HG03159 (cell line): ENCODE data around the gene GRAMD1B.

Experiments
- ATAC-seq: cut with Tn5 transposase; IDR thresholded peaks from one replicate; pipeline ENCODE4 v1.9.1; 2021; ENCODE audit warnings: mild to moderate bottlenecking, moderate library complexity; ENCODE audit not compliant: unreplicated experiment

The GRAMD1B gene

DNA sequence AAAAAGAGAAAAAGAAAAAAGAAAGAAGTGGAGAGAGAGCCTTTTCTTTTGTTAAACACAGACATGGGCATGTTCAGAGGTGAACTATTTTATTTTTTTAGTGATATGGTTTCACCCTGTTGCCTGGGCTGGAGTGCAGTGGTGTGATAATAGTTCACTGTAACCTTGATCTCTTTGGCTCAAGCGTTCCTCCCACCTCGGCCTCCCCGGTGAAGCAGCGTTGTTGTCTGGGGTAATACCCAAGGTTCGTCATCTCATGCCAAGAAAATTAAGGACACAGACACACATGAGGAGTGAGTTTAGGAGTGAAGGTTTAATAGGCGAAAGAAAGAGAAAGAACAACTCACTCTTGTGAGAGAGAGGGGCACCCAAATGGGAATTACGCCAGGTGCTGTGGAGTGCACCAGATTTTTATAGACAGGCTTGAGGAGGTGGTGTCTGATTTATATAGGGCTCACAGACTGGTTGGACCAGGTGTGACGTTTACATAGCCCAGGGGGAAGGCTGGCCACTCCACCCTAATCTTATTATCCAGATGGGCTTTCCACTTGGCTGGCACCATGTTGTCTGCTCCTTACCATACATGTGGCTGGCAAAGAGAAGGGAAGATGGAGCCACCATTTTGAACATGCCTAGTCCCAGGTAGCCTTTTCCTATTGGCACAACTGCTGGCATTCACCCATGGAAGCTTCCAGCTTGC, 42.3 kb downstream of the GRAMD1B start:
- no peak for ATAC-seq

DNA sequence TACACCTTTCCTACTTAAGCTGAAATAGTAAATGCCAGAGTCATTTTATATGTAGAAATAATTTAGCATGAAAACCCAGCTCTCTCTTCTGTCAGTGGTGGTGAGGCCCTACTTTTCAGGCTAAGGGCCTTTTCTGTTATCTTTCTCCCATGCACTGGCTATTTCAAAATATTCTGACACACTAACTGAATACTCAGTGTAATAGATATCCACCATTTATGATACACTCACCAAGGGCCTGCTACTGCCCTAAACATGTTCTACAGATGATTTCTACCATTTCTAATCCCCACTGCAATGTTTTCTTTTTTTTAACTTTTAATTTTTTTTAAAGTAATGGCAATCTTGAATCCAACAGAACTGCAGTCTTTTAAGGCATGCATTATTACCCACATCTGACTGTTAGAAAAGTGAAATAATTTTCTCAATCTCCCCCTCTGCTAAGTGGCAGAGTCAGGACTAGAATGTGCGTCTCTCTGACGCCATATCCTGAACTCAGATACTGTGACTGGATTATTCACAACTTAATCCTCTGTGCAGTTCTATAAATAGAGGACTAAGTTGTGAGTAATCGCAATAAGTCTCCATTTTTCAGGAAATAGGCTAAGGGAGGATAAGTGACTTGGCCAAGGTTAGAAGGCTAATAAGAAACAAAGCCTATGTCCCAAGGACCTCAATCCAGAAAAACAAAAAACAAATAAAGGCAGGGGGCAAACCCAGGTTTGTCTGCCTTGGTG, 44.0 kb downstream of the GRAMD1B start:
- ATAC-seq: no peak

DNA sequence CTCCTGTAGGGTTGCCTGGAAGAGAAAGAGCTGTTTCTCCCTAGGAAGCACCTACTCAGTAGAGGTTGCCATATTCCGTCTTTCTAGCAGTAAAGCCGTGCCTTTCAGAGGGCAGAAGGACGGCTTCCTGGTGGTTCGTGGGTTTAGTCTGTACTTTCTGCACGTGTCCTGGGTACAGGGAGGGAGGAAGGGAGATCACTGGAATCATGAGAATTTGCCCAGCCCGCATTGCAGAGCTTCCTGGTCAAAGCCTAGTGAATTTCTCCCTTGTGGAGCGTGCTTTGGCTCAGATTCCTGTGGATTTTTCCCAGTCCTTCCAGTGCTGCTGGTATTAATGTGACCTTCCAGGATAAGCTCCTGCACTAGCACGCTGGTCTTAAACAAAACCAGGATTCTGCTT, 44.9 kb downstream of the GRAMD1B start:
- ATAC-seq: no peak

DNA sequence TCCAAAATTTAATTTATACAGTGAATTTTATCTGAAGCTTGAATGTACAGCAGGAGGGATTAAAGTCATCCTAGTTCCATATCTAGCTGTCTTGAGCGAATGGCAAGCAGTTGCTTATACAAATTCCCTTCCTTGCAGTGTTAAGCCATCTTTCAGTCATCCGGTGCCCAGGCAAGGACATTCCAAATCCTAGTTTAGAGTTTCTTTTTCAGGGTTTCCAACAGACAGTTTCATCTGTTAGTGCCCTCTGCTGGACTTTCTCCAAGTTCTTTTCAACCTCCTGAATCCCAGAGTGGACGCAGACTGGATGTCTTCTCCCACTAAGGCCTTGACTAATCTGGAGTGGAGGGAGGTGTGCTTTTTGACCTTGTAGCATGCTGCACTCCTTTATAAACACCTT, 45.4 kb downstream of the GRAMD1B start:
- ATAC-seq: no peak

DNA sequence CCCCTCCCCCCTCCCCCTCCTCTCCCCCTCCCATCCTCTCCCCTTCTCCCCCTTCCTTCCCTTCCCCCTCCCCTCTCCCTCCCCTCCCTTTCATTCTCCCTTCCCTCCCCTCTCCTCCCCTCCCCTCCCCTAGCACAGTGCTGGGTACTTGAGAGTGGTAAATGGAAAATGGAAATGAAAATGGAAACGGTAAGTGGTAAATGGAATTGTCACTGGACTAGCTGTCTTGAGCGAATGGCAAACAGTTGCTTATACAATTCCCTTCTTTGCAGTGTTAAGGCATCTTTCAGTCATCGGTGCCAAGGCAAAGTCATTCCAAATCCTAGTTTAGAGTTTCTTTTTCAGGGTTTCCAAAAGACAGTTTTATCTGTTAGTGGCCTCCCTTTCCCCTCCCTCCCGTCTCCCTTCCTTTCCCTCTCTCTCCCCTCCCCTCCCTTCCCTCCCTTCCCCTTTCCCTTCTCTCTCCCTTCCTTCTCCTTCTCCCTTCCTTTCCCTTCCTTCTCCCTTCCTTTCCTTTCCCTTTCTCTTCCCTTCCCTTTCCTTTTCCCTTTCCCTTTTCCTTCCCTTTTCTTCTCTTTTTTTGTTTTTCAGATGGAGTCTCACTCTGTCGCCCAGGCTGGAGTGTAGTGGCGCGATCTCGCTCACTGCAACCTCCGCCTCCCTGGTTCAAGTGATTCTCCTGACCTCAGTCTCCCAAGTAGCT, 47.3 kb downstream of the GRAMD1B start:
- ATAC-seq: no peak

- ATAC-seq: no peak
These were observed 48.4 kb downstream of the GRAMD1B start for GRCh38 chr11:123478352-123478987.

GRCh38 chr11:123479048-123479837, 49.2 kb downstream of the GRAMD1B start:
- ATAC-seq: peak; percentile 64

GRCh38 chr11:123480290-123480815, 50.3 kb downstream of the GRAMD1B start:
- no peak for ATAC-seq

DNA sequence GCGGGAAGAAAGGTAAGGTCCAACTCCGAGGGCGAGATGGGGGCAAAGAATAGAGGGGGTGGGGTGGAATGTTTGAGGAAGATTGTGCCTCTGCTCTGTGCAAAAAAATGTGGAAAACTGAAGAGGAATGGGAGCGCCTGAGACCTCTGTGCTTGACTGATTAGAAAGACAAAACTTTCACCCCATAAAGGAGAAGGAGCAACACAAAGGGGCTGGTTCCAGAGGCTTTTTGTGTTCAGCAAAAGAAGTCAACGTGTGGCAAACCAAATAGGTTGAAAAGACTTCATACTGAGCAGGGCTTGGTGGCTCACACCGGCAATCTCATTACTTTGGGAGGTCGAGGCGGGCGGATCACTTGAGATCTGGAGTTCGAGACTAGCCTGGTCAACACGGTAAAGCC, 50.8 kb downstream of the GRAMD1B start:
- no peak for ATAC-seq

GRCh38 chr11:123481640-123482039, 51.6 kb downstream of the GRAMD1B start:
- ATAC-seq: no peak

DNA sequence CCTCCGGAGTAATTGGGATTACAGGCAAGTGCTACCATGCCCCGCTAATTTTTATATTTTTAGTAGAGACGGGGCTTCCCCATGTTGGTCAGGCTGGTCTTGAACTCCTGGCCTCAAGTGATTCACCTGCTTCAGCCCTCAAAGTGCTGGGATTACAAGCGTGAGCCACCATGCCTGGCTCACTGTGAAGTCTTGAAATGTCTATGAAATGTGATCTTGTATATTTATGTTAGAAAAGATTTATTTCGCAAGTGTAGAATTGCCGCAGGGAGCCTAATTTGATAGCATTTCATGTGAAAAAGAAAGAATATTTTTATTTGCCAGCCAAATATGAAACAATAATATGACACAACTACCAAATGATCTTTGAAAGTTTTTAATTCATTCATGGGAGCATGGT, 52.1 kb downstream of the GRAMD1B start:
- ATAC-seq: no peak

GRCh38 chr11:123483058-123483457, 53.0 kb downstream of the GRAMD1B start:
- no peak for ATAC-seq

GRCh38 chr11:123483466-123483865, 53.4 kb downstream of the GRAMD1B start:
- ATAC-seq: no peak

DNA sequence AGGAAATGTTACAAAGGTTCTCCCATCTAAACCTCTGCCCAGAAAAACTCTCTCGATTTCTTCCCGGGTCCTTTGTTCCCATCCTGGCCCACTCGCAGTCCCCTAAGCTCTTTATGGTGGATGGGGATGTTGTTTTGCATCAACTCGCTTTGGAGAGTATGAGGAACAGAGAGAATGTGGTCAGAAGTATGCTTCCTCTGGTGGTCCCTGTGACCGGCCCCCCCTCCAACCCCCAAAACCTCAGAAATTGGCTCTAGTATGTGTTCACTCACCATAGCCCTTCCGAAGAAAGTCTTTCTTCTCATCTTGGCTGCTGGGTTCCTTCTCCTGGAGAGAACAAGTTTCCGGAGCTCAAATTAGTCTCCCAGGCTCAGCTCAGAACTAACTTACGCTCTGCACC, 54.4 kb downstream of the GRAMD1B start:
- no peak for ATAC-seq

- no peak for ATAC-seq
These were observed 57.2 kb downstream of the GRAMD1B start for GRCh38 chr11:123487157-123487744.

DNA sequence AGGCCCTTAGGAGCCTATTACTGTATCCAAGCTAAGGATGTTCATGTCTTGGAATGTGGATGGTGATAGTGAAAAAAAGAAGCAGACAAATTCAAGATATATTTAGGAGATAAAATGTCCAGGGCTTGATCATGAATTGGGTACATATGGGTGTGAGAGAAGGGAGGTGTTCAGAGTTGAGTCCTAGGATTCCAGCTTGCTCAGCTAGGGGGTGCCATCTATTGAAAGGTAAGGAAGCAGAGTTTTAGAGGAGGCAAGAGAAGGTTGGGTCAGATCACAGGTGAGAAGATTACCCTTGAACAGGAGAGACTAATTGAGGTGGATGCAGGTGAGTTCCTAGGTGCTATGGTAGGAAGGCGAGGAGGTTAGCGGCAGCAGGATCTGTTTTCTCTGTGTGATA, 60.5 kb downstream of the GRAMD1B start:
- ATAC-seq: no peak

- ATAC-seq: no peak
These were observed 61.2 kb downstream of the GRAMD1B start for GRCh38 chr11:123491241-123491640.

DNA sequence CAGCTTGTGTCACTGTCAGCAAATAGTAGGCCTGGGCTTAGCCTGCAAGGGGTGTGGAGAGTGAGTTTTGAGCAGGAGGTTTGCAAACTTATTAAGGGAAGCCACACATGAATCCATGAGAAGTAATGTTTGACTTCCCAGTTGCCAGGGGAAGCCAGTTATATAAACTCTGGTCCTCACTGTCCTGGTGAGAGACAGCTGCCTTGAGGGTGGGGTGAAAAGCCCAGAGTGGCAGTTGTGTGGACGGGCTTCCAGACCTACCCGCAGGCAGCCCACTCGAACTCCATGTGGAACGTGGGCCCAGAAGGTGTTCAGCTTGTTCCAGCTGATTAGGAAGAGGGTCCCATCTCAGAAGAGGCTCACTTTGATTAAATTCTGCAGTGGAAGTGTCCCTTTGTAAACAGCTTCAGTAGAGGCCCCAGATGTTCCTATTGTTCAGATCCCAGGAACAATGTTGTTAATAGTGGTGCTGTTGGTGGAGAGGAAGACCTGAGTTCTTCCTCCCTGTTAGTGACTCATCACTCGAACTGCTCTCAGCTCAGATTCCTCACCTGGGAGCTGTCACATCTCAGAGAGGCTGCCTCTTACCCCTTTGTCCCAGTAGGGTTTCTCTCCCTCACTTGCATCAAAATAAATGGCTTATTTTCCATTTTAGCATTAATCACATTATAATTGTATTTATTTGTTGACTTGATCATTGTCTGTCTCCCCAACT, 63.4 kb downstream of the GRAMD1B start:
- no peak for ATAC-seq
